Osteocyte (in vitro differentiated cells): ENCODE data around the gene SARM1. TPM values are rescaled to one million over a fixed set of nuclear protein-coding genes. Genes with fewer than 3 reads are reported as not detected.

ENCODE experiments used
- DNase-seq: peaks from one replicate; pipeline ENCODE4 v3.0.0; 2021; ENCODE audit warnings: mixed read lengths; ENCODE audit not compliant: unreplicated experiment; ENCODE audit errors: extremely low spot score
- H3K27ac Mint-ChIP-seq: one replicate; pipeline ENCODE4 v1.8.0; 2021; ENCODE audit warnings: mild to moderate bottlenecking, mixed read lengths; ENCODE audit not compliant: unreplicated experiment
- H3K27me3 Mint-ChIP-seq: one replicate; pipeline ENCODE4 v1.8.0; 2021; ENCODE audit warnings: mixed read lengths; ENCODE audit not compliant: unreplicated experiment
- H3K36me3 Mint-ChIP-seq: one replicate; pipeline ENCODE4 v1.8.0; 2021; ENCODE audit warnings: mixed read lengths; ENCODE audit not compliant: unreplicated experiment
- H3K4me1 Mint-ChIP-seq: one replicate; pipeline ENCODE4 v1.8.0; 2021; ENCODE audit warnings: mixed read lengths; ENCODE audit not compliant: unreplicated experiment
- H3K4me3 Mint-ChIP-seq: one replicate; pipeline ENCODE4 v1.8.0; 2021; ENCODE audit warnings: mild to moderate bottlenecking, moderate library complexity, mixed read lengths; ENCODE audit not compliant: unreplicated experiment
- H3K9me3 Mint-ChIP-seq: one replicate; pipeline ENCODE4 v1.8.0; 2021; ENCODE audit warnings: mixed read lengths; ENCODE audit not compliant: unreplicated experiment
- CTCF ChIP-seq: fragments of 200-600 bp; sonication (generic); IDR thresholded peaks from 2 replicates; pipeline ENCODE4 v1.5.0; 2021; ENCODE audit warnings: antibody characterized with exemption, mild to moderate bottlenecking, moderate library complexity
- microRNA-seq: library from miRNA; unstranded; fragments of <30 nt; microRNA quantifications from one replicate; pipeline ENCODE4 v1.1.0, GENCODE V29; 2020; ENCODE audit not compliant: unreplicated experiment
- total RNA-seq: library from RNA; stranded (reverse); gene quantifications from 2 replicates; pipeline ENCODE4 v1.2.1, GENCODE V29; 2021

The SARM1 gene
- total RNA-seq, 1 donor from 2014 or later, result 27.8 TPM

GRCh38 chr17:28449859-28450258, 78.4 kb downstream of the SARM1 start:
- Mint-ChIP-seq H3K36me3 (peaks cover 5% of the 10 kb centered on the region), H3K27me3 (peaks cover 52% of the 10 kb centered on the region), H3K27ac (no peak overlapping the region), H3K4me1 (no peaks in the 10 kb centered on the region), H3K9me3 (peaks cover 9% of the 10 kb centered on the region), H3K4me3 (no peak overlapping the region)
- TF ChIP-seq CTCF, result no peak
- DNase-seq, result no peak

Small RNAs within 50 kb of the gene (microRNA-seq; reads per million reads assigned to microRNA genes)
- not detected for gene MIR4723

Other genes starting within 250 kb of the SARM1 start
- 58.5 and 60.5 TPM in 2 replicates for gene TMEM97, start 52.5 kb upstream of the SARM1 start, total RNA-seq
- gene IFT20, start 36.2 kb upstream of the SARM1 start, total RNA-seq, result 55.3 and 61.9 TPM in 2 replicates
- 57.0 and 59.2 TPM in 2 replicates for gene TNFAIP1, start 35.9 kb upstream of the SARM1 start, total RNA-seq
- gene POLDIP2, start 14.2 kb upstream of the SARM1 start, total RNA-seq, result 79.8 and 80.2 TPM in 2 replicates
- not detected in 2 replicates for gene SEBOX, start 6.5 kb upstream of the SARM1 start, total RNA-seq
- gene VTN, start 1.4 kb upstream of the SARM1 start, total RNA-seq, result 0.70 and 0.97 TPM in 2 replicates
- gene SLC46A1, start 34.5 kb downstream of the SARM1 start, total RNA-seq, result 5.5 and 5.9 TPM in 2 replicates
- gene SLC13A2, start 102.0 kb downstream of the SARM1 start, total RNA-seq, result not detected in 2 replicates
- not detected in 2 replicates for gene FOXN1, start 134.7 kb downstream of the SARM1 start, total RNA-seq
- gene UNC119, start 180.9 kb downstream of the SARM1 start, total RNA-seq, result 26.0 and 34.9 TPM in 2 replicates
- gene PIGS, start 199.8 kb downstream of the SARM1 start, total RNA-seq, result 80.0 and 84.3 TPM in 2 replicates
- gene ALDOC, start 205.2 kb downstream of the SARM1 start, total RNA-seq, result 2.7 and 3.2 TPM in 2 replicates
- gene SPAG5, start 227.3 kb downstream of the SARM1 start, total RNA-seq, result 15.2 and 15.6 TPM in 2 replicates
- 7.9 and 10.3 TPM in 2 replicates for gene RSKR, start 242.5 kb downstream of the SARM1 start, total RNA-seq